Mucosa of gallbladder (tissue), 1 donor: ENCODE results near the gene BBS4. TPM values are rescaled to one million over a fixed set of nuclear protein-coding genes. Genes with fewer than 3 reads are reported as not detected.
"Not testable (repeated sequence)": the region's sequence is repeated elsewhere in the genome, so short reads cannot be mapped to it uniquely, and the experiment has no call there.

ENCODE experiments used
- DNase-seq: peaks from one replicate; pipeline ENCODE4 v3.0.0-alpha.2; 2020; ENCODE audit warnings: low spot score
- total RNA-seq: library from RNA; stranded (reverse); gene quantifications from one replicate; pipeline ENCODE4 v1.2.1, GENCODE V29; 2021
- donor health status: DM: no; HTN: no; CAD: no.

BBS4 gene, protein sequence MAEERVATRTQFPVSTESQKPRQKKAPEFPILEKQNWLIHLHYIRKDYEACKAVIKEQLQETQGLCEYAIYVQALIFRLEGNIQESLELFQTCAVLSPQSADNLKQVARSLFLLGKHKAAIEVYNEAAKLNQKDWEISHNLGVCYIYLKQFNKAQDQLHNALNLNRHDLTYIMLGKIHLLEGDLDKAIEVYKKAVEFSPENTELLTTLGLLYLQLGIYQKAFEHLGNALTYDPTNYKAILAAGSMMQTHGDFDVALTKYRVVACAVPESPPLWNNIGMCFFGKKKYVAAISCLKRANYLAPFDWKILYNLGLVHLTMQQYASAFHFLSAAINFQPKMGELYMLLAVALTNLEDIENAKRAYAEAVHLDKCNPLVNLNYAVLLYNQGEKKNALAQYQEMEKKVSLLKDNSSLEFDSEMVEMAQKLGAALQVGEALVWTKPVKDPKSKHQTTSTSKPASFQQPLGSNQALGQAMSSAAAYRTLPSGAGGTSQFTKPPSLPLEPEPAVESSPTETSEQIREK
- total RNA-seq = 16.1 TPM

DNA sequence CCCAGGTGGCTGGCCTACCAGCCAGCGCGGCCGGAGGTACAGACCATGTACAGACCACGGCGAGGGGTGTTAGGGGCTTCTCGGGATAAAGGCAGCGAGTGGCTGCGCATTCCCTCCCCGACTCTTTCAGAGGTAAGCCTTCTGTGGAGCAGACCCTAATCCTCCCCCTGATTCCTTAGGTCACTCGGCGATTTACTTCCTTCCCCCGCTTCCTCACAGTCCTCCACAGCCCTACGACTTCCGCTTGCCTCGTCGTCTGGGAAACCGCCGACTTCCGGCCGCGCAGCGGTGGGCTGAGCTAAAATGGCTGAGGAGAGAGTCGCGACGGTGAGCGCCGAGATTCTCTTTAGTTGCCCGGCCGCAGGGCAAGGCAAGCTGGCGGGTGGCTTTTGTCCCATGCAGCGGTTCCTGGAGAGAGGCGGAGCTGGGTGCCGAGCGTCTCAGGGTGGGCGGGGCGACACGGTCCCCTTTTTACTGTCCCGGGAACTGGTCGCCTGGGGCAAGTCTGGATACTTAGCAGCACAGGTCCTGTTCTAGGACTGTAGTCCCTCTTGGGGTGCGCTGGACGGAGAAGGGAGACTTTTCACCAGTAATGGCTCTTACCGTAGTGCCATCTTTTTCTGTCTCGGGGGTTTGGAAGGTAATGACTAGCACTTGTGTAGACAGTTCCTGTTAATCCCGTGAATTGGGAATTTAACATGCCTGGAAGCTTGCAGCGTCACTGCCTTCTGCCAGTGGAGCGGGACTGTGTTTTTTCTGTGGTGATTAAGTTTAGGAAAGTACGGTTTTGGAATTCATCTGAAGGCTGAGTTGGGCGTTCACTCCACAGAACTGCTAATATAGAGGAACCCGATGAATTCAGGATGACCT lies at the start of gene BBS4, which contains the start of gene HIGD2B:
Gene BBS4, plus strand, starts transcription at position 283 of the 870 bp plus-strand sequence. Its CDS starts 21 bp downstream, at position 304.
Gene HIGD2B, minus strand, starts transcription at position 258 of the 870 bp plus-strand sequence. CDS start 9,808 bp downstream, outside the sequence.
- peak; percentile 87 for DNase-seq

DNA sequence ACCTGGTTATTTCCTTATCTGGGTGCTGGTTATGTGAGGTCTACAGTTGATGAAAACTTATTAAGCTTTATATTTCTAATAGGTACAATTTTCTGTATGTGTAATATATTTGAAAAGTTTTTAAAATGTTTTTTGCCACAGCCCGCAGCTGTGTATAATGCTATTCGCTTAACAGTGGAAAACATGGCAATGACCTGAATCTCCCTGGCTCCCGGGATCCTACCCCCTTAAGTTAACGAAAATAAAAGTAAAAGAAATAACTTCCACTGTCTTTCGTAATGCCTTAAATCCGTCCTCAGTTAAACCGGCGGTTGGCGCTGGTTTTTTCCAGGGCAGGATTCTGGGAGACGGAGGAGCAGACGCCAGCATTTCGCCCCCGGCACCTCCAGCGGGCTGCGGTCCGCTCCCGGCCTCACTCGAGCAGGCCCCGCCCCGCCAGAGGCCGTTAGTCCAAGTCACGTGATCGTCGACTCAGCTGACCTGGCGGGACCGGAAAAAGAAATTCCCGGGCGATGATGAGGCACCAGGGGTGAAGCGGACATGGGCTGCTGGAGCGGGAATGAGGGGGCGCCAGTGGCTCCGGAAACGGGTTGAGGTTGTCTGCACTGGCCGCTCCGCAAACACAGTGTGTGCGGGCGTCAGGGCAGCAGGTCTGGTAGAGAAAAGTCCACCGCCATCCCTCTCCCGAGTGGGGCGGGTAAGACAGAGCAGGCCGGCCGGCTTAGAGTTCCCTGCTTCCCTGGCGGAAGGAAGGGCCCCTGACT lies 49.3 kb upstream of the BBS4 start:
- DNase-seq = peak; percentile 77

DNA sequence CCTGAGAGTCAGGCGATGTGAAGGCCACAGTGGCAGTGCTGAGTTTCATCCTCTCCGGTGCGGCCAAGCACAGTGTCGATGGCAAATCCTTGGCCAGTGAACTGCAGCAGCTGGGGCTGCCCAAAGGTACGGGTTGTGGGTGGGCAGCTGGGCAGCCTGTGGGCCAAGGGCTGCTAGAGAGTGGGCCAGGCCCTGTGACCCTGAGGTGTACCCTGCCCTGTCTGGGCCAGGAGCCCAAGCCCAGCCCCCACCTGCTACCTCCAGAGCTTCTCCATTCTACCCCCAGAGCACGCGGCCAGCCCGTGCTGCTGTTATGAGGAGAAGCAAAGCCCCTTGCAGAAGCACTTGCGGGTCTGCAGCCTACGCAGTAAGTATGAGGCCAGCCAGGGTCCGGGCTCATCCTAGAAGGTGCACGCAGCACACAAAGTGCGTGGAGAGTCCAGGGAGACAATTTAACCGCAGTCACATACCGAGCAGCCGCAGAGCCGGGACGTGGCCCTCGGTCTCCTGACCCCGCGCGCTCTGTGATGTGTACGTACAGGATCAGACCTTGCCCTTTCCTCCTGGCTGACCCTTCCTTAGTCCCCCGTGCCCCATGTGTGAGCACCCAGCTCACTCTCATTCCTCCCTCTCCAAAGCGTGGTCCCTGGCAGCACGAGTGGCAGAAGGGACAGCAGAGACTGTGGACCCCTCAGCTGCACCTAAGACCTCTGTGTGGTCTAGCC lies 46.1 kb upstream of the BBS4 start:
- DNase-seq = not testable (repeated sequence)

DNA sequence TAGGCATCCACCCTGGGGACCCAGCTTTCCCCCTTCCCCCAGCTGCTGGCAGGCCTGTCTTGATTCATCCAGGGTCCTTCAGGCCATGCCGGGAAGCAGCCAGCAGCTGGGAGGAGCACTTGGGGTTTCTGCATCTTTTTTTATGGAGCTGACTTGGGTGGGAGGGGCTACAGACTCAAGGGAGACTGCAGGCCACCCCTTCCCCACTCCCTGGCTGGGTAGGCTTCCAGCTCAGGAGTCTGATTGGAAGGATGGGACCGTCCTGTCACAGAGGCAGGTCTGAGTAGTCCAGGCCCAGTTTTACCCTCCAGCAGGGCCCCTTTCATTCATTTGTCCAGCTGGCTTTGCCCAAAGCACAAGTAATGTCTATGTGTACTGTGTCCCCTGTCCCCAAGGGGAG lies 43.7 kb upstream of the BBS4 start:
- not testable (repeated sequence) for DNase-seq

DNA sequence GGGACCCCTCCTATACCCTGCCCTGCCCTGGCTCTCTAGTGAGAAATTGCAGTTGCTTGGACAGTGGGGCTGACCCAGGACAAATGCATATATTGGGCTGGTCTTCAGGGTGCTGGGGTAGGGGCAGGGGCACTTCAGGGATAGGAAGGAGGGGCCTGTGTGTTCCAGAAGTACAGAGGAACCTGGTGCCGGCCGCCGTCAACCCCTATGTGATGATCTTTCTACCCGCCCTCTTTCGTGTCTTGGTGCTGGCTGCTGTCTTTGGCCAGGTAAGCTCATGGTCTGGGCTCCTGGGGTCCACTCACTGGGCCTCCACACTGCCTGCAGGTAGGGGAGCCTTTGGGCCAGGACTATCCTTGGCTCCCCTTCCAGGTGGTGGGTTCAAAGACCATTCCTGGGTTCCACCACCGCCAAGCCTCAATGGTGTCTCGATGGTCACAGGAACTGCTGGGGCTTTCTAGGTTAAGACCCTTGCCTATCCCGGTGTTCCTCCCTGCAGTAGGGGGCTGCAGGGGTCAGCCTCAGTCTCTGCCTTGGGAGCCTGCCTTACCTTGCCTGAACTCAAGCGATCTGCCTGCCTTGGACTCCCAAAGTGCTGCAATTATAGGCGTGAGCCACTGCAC lies 37.3 kb upstream of the BBS4 start:
- not testable (repeated sequence) for DNase-seq

DNA sequence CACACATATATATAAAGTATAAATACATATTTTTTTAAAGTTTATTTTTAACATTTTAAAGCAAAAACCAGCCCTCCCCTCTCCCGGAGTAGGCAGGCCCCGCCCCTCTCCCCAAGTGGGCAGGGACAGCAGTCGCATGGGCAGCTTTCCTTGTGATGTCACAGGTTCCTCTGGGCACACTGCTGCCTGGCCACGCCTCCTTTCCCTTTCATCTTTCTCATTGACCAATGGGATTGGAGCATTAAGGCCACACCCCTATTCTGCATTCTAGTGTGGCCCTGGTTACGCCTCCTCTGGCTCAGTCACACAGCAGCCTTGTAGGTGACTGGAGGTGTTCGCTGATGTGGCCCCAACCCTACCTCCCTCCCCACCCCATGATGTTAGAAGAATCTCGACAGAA lies 31.6 kb upstream of the BBS4 start, which contains the start of gene GOLGA6B:
Gene GOLGA6B, plus strand, starts transcription at position 301 of the 400 bp plus-strand sequence. Its CDS starts 41 bp downstream, at position 342.
- not testable (repeated sequence) for DNase-seq

DNA sequence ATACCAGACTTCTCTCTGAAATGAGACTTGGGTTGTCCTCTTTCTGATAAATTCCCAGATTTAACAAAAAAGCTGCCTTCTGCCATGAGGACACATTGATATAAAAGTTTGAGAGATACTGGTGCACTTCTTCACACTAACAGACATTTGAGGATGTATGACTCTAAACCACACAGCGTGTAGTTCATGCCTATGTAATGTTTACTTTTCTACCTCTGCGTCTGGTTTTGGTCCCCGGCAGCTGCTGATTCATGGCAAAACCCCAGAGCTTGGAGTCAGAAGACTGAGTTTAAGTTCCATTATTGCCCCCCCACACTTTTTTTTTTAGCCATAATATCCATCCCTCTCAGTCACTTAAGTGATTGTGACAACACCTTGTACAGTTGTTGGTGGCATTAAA lies 30.0 kb upstream of the BBS4 start:
- not testable (repeated sequence) for DNase-seq

DNA sequence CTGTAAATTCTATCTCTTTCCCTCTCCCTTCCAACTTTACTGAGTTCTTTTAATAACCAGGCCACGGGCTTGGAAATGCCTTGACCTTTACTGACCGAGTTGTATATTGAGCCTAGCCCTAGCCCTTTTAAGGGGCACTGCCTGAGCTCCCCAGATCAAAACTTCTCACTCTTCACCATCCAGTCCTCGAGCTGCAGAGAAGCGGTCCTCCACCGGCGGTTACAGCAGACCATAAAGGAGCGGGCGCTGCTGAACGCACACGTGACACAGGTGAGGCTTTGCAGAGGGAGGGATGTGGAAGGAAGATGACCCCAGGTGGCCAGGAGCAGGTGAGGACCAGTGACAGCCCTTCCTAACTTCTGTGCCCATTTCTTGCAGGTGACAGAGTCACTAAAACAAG lies 24.9 kb upstream of the BBS4 start:
- DNase-seq = not testable (repeated sequence)

DNA sequence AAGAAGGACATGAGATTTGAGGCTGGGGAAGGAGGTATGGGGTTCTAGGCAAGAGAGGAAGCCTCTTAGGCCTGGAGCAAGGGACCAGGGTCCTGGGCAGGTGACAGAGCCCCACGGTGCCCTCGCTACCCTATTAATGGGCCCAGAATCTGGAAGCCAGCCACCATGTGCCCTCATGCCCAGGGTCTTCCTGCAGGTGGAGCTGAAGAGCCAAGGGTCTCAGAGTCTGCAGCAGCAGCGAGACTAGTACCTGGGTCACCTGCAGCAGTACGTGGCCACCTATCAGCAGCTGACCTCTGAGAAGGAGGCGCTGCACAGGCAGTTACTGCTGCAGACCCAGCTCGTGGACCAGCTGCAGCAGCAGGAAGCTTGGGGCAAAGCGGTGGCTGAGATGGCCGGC lies 22.1 kb upstream of the BBS4 start:
- DNase-seq = not testable (repeated sequence)

DNA sequence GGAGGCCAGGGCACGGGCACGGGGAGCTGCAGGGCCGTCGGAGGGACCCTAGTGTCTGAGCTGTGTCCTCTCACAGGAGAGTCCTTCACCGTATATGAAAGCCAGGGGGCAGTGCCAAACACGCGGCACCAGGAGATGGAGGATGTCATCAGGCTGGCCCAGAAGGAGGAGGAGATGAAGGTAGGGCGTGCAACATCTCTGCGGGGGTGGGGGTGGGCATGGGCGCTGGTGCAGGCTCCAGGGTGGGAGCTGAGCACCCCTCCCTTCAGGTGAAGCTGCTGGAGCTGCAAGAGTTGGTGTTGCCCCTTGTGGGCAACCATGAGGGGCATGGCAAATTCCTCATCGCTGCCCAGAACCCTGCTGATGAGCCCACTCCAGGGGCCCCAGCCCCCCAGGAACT lies 20.3 kb upstream of the BBS4 start:
- DNase-seq = not testable (repeated sequence)

DNA sequence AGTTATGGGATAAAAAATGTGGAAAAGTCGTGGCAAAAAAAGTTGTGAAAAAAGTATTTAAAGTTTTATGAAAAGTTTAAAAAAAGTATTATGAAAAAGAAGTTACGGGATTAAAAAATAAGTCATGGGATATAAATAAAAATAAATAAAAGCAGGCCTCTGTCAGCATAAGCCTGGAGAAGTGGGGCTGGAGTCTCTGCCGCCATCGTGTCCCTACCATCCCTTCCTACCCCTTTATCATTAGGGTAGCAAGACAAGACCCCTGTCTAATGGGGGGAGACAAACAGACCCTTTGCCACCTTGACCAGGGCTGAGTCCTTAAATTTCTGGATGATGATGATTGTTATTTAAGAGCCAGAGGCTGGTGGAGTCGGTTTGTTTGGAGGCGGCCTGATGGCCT lies 16.2 kb upstream of the BBS4 start:
- not testable (repeated sequence) for DNase-seq

DNA sequence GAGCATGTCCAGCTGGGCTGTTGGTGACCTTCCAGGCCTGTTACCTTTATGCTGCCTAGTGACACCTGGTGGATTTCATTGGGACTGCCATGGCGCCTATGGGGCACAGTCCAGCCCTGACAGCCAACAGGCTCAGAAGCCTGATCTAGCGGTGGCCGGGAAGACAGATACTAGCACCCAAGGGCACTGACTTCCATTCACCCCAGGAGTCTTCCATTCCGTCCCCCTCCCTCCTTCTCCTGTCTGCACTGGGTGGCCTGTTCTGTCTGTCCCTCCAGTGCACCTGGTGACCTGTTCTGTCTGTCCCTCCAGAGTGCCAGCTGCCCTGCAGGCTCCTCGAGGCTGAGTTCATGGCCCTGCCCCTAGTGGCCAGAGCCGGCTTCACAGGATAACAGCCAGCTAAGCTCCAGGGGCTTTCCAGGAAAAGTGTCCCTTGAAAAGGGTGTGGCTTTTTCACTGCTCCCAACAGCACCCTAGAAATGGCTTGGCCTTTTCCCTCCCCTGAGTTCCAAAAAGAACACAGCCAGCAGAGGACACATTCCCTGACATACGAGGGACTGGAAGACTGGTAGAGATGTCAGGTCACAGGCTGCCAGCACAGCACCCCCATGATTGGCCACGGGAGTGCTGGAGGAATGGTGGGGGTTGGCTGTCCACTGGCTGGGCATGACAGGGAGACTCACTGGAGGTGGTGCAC lies 15.2 kb upstream of the BBS4 start:
- DNase-seq = peak; percentile 83

DNA sequence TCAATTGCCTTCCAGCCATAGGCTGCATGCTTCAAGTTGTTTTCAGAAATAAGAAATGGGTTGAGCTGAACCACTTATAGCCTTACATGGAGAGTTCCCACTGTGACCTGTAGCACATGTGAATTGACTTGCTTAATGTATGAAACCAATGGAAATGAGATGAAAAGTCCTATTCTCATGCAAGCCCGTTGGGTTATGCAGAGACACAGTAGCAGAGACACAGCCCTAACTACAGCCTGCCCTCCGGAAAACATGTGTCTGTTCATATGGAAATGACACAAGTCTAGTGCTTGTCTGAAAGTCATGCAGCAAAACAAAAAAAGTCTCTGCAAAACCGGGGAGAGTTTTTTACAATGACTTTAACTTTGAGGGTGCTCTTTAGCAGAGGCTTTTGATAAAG lies 14.5 kb upstream of the BBS4 start:
- DNase-seq = no peak

DNA sequence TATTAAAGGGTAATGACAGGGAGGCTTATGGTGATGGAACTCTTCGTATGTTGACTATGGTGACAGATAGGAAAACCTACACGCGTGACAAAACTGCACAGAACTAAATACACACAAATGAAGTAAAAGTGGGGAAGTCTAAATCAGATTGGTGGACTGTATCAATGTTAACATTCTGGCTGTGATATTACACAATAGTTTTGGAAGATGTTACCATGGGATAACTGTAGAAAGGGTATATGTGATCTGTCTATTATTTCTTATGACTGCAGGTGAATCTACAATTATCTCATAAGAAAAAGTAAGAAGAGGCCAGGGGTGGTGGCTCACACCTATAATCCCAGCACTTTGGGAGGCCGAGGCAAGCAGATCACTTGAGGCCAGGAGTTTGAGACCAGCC lies 9.2 kb upstream of the BBS4 start:
- DNase-seq = no peak

DNA sequence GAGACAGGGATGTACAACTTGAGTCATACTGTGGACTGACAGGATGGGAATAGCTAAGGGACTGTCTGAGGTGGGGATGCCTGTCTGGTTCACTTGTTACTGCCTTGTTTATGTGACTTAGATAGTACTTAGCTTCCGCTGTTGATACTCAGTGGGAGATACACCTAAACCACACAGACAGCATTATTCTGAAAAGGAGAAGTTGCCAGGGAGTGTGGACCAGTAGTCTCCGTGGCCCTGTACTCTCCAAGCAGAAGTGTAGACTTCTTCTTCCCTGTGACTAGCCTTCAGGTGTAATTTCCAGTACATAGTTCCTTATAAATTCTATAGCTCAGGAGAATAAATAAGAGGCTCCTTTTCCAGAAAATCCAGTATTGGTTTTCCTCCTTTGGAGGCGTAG lies 5.1 kb upstream of the BBS4 start:
- no peak for DNase-seq

DNA sequence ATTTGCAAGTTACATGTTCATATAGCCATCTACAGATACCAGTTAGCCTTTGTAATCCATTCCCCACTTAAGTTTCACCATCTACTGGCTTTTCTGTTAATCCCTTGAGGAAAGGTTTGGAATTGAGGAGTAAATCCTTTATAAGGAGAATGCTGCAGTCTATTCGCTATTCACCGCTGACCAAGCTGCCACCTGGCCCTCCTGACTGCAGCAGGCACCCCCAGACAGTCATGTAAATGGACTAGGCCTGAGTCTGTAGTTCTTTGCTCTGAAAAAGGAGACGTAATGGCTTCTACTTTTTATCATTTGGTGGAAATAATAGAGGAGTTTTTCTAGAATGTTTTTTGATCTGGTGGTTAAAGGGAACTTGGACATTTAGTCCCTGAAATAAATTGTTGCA lies 3.2 kb upstream of the BBS4 start:
- DNase-seq = no peak

DNA sequence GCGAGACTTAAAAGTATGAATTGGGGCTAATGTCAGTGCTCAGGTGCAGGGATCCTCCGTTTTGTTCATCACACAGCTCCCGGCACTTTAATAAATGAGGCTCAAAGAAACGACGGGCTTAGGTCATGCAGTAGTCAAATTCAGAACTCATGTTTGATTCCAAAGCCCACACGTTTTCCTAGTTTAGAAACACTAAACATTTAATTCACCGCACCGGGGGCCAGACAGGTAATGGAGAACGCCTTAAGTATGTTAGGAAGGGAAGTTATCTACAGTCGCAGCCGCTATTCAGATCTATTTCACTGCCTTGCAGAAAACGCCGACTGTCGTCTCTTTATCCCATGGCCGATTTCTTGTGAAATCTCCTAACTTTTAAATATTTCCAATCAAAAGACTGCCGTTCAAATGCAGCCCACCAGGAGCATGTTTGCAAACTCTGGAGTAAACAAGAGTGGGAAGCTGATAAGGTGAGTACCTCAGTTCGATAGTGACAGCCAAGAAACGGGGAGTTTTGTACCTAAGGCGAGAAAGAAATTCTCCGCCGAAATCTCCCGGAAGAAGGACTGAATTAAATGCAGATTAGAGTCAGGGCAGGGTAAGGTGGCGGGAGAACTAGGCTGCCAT lies 594 bp upstream of the BBS4 start:
- no peak for DNase-seq

DNA sequence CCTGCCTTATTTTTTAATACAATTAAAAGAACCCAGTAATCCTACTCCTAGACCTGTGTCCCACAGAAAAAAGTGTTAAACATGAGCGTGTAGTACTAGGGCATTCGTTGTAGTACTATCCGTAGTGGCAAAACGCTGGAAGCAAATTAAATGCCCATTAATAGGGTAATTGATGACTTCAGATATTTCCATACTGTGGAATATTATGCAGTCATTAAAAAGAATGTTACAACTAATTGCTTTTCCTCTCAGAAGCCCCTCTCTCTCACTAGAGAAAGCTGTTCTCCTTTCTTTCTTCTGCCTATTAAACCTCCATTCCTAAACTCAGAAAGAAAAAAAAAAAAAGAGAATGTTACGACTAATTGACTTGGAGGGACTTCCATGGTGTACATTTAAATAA lies 2.7 kb downstream of the BBS4 start:
- DNase-seq = no peak

DNA sequence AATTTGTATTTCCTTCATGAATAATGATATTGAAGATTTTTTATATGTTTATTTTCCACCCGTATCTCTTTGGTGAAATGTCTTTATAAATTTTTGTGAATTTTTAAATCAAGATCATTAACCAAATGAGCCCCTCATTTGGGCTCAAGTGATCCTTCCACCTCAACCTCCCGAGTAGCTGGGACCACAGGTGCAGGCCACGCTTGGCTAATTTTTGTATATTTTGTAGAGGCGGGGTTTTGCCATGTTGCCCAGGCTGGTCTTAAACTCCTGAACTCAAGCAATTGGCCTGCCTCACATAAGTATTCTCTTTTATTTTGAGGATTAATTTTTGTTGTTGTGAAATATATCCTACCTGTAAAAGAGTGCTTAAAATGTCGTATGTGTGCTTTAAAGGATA lies 4.9 kb downstream of the BBS4 start:
- no peak for DNase-seq
